Hair follicular keratinocyte (primary cell): Measurements from ENCODE around the gene NR5A2. TPM values are rescaled to one million over a fixed set of nuclear protein-coding genes. Genes with fewer than 3 reads are reported as not detected.

Source experiments
- total RNA-seq: library from RNA; depleted of rRNA; stranded (reverse); fragments of >200 nt; gene quantifications from 2 replicates; pipeline ENCODE4 v1.2.3, GENCODE V29; 2015

Gene NR5A2
- not detected in 2 replicates for total RNA-seq

GRCh38 chr1:200027264-200027823 lies at the start of gene NR5A2:
Gene NR5A2, plus strand, starts transcription at chr1:200027710. Its CDS starts 138 bp downstream, at chr1:200027848.

